Measurements from ENCODE around the gene SORBS2. TPM values are rescaled to one million over a fixed set of nuclear protein-coding genes. Genes with fewer than 3 reads are reported as not detected.
"Not testable (repeated sequence)": the region's sequence is repeated elsewhere in the genome, so short reads cannot be mapped to it uniquely, and the experiment has no call there.

The SORBS2 gene
- polyA plus RNA-seq, 3 donors: 63.0 to 86.9 (median 86.2) TPM

GRCh38 chr4:185728893-185729292, 83.1 kb downstream of the SORBS2 start:
- no peak for DNase-seq (ENCODE audit: extremely low read depth in 1 of 11, low read depth in 9 of 11, low spot score in 4 of 11)

GRCh38 chr4:185726931-185727330, 85.1 kb downstream of the SORBS2 start:
- no peak for DNase-seq (ENCODE audit: extremely low read depth in 1 of 11, low read depth in 9 of 11, low spot score in 4 of 11)

GRCh38 chr4:185723631-185724260, 88.2 kb downstream of the SORBS2 start:
- DNase-seq (ENCODE audit: extremely low read depth in 1 of 11, low read depth in 9 of 11, low spot score in 4 of 11): no peak

- DNase-seq (ENCODE audit: extremely low read depth in 1 of 11, low read depth in 9 of 11, low spot score in 4 of 11): no peak
Observed at GRCh38 chr4:185722029-185722316, 90.0 kb downstream of the SORBS2 start.

- DNase-seq (ENCODE audit: extremely low read depth in 1 of 11, low read depth in 9 of 11, low spot score in 4 of 11): no peak
Observed at GRCh38 chr4:185721190-185722028, 90.6 kb downstream of the SORBS2 start.

GRCh38 chr4:185719500-185719858, 92.5 kb downstream of the SORBS2 start:
- DNase-seq (ENCODE audit: extremely low read depth in 1 of 11, low read depth in 9 of 11, low spot score in 4 of 11): no peak

GRCh38 chr4:185718578-185719499, 93.2 kb downstream of the SORBS2 start:
- DNase-seq (ENCODE audit: extremely low read depth in 1 of 11, low read depth in 9 of 11, low spot score in 4 of 11): peak in 2 of 11 donors; percentile 58 to 63

GRCh38 chr4:185717377-185717741, 94.6 kb downstream of the SORBS2 start:
- DNase-seq (ENCODE audit: extremely low read depth in 1 of 11, low read depth in 9 of 11, low spot score in 4 of 11): no peak

- no peak for DNase-seq (ENCODE audit: extremely low read depth in 1 of 11, low read depth in 9 of 11, low spot score in 4 of 11)
Observed at GRCh38 chr4:185716577-185717376, 95.2 kb downstream of the SORBS2 start.

GRCh38 chr4:185716141-185716551, 95.8 kb downstream of the SORBS2 start:
- no peak for DNase-seq (ENCODE audit: extremely low read depth in 1 of 11, low read depth in 9 of 11, low spot score in 4 of 11)

GRCh38 chr4:185714524-185714923, 97.5 kb downstream of the SORBS2 start:
- not testable (repeated sequence) for DNase-seq (ENCODE audit: extremely low read depth in 1 of 11, low read depth in 9 of 11, low spot score in 4 of 11)

- no peak for DNase-seq (ENCODE audit: extremely low read depth in 1 of 11, low read depth in 9 of 11, low spot score in 4 of 11)
Observed at GRCh38 chr4:185713731-185714130, 98.3 kb downstream of the SORBS2 start.

GRCh38 chr4:185713272-185713671, 98.7 kb downstream of the SORBS2 start:
- DNase-seq (ENCODE audit: extremely low read depth in 1 of 11, low read depth in 9 of 11, low spot score in 4 of 11): no peak

- DNase-seq (ENCODE audit: extremely low read depth in 1 of 11, low read depth in 9 of 11, low spot score in 4 of 11): no peak
Observed at GRCh38 chr4:185712350-185713024, 99.5 kb downstream of the SORBS2 start.

GRCh38 chr4:185711726-185712125, 100.3 kb downstream of the SORBS2 start:
- no peak for DNase-seq (ENCODE audit: extremely low read depth in 1 of 11, low read depth in 9 of 11, low spot score in 4 of 11)

GRCh38 chr4:185710487-185710995, 101.5 kb downstream of the SORBS2 start:
- DNase-seq (ENCODE audit: extremely low read depth in 1 of 11, low read depth in 9 of 11, low spot score in 4 of 11): no peak

- DNase-seq (ENCODE audit: extremely low read depth in 1 of 11, low read depth in 9 of 11, low spot score in 4 of 11): no peak
Observed at GRCh38 chr4:185709802-185710486, 102.0 kb downstream of the SORBS2 start.

GRCh38 chr4:185708348-185708747, 103.6 kb downstream of the SORBS2 start:
- no peak for DNase-seq (ENCODE audit: extremely low read depth in 1 of 11, low read depth in 9 of 11, low spot score in 4 of 11)
